ENCODE results near the gene KSR2.

The KSR2 gene

GRCh38 chr12:117498256-117498655 is 470.5 kb downstream of the KSR2 start:
- Histone ChIP-seq H3K27ac (ENCODE audit: extremely low read depth, low read depth, low read length) (no peak overlapping the region), H3K36me3 (ENCODE audit: control insufficient read depth in 2 of 2, insufficient read depth in 1 of 2, low read length in 2 of 2) (no peaks in the 10 kb centered on the region), H3K9me3 (ENCODE audit: control insufficient read depth, insufficient read depth, low read depth, low read length) (no peaks in the 10 kb centered on the region), H3K4me3 (ENCODE audit: low read depth, low read length) (no peak overlapping the region), H3K4me1 (ENCODE audit: control insufficient read depth, insufficient read depth, low read length) (peaks cover 11% of the 10 kb centered on the region; the same call in 1 of the 2 replicates)
- ChIA-PET POLR2A (no interaction called here), CTCF (interaction anchor here (1.4 kb wide), 1 partner anchor 25 kb away, joined by 3 read pairs; no protein-coding TSS in a partner anchor)
- TF ChIP-seq ZNF2 (tag by site-specific recombination; IDR thresholded peaks at IDR 0.05) (no peak), ZBTB6 (tag by site-specific recombination; IDR thresholded peaks at IDR 0.05) (no peak), ZNF449 (tag by site-specific recombination; IDR thresholded peaks at IDR 0.05) (no peak), PRDM4 (tag by site-specific recombination; IDR thresholded peaks at IDR 0.05) (no peak), ZNF211 (tag by site-specific recombination; IDR thresholded peaks at IDR 0.05; ENCODE audit: low read depth) (no peak), ZNF426 (tag by site-specific recombination; IDR thresholded peaks at IDR 0.05) (no peak), YY1 (tag by site-specific recombination; IDR thresholded peaks at IDR 0.05) (no peak), ZNF580 (tag by site-specific recombination; IDR thresholded peaks at IDR 0.05) (no peak), GFI1B (tag by site-specific recombination; IDR thresholded peaks at IDR 0.05) (no peak), ZNF391 (tag by site-specific recombination; IDR thresholded peaks at IDR 0.05; ENCODE audit: borderline replicate concordance, low read depth) (no peak), ZBTB17 (tag by site-specific recombination; IDR thresholded peaks at IDR 0.05) (no peak), ZNF121 (tag by site-specific recombination; IDR thresholded peaks at IDR 0.05) (no peak), ZNF585B (tag by site-specific recombination; IDR thresholded peaks at IDR 0.05) (no peak), ZNF776 (tag by site-specific recombination; IDR thresholded peaks at IDR 0.05; ENCODE audit: borderline replicate concordance) (no peak), ZNF214 (tag by site-specific recombination; IDR thresholded peaks at IDR 0.05; ENCODE audit: borderline replicate concordance) (no peak), ZNF24 (tag by site-specific recombination; IDR thresholded peaks at IDR 0.05) (no peak)
- TF ChIP-seq, protein P1, sequence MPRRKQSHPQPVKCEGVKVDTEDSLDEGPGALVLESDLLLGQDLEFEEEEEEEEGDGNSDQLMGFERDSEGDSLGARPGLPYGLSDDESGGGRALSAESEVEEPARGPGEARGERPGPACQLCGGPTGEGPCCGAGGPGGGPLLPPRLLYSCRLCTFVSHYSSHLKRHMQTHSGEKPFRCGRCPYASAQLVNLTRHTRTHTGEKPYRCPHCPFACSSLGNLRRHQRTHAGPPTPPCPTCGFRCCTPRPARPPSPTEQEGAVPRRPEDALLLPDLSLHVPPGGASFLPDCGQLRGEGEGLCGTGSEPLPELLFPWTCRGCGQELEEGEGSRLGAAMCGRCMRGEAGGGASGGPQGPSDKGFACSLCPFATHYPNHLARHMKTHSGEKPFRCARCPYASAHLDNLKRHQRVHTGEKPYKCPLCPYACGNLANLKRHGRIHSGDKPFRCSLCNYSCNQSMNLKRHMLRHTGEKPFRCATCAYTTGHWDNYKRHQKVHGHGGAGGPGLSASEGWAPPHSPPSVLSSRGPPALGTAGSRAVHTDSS (tag by site-specific recombination; IDR thresholded peaks at IDR 0.05) = no peak
- TF ChIP-seq, protein P2, sequence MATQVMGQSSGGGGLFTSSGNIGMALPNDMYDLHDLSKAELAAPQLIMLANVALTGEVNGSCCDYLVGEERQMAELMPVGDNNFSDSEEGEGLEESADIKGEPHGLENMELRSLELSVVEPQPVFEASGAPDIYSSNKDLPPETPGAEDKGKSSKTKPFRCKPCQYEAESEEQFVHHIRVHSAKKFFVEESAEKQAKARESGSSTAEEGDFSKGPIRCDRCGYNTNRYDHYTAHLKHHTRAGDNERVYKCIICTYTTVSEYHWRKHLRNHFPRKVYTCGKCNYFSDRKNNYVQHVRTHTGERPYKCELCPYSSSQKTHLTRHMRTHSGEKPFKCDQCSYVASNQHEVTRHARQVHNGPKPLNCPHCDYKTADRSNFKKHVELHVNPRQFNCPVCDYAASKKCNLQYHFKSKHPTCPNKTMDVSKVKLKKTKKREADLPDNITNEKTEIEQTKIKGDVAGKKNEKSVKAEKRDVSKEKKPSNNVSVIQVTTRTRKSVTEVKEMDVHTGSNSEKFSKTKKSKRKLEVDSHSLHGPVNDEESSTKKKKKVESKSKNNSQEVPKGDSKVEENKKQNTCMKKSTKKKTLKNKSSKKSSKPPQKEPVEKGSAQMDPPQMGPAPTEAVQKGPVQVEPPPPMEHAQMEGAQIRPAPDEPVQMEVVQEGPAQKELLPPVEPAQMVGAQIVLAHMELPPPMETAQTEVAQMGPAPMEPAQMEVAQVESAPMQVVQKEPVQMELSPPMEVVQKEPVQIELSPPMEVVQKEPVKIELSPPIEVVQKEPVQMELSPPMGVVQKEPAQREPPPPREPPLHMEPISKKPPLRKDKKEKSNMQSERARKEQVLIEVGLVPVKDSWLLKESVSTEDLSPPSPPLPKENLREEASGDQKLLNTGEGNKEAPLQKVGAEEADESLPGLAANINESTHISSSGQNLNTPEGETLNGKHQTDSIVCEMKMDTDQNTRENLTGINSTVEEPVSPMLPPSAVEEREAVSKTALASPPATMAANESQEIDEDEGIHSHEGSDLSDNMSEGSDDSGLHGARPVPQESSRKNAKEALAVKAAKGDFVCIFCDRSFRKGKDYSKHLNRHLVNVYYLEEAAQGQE (tag by site-specific recombination; IDR thresholded peaks at IDR 0.05) = no peak

Data from HEK293 (cell line).